Measurements from ENCODE around the gene MYEOV. TPM values are rescaled to one million over a fixed set of nuclear protein-coding genes. Genes with fewer than 3 reads are reported as not detected.

MYEOV gene
- total RNA-seq, 2 experiments from 2014 or later: not detected

DNA sequence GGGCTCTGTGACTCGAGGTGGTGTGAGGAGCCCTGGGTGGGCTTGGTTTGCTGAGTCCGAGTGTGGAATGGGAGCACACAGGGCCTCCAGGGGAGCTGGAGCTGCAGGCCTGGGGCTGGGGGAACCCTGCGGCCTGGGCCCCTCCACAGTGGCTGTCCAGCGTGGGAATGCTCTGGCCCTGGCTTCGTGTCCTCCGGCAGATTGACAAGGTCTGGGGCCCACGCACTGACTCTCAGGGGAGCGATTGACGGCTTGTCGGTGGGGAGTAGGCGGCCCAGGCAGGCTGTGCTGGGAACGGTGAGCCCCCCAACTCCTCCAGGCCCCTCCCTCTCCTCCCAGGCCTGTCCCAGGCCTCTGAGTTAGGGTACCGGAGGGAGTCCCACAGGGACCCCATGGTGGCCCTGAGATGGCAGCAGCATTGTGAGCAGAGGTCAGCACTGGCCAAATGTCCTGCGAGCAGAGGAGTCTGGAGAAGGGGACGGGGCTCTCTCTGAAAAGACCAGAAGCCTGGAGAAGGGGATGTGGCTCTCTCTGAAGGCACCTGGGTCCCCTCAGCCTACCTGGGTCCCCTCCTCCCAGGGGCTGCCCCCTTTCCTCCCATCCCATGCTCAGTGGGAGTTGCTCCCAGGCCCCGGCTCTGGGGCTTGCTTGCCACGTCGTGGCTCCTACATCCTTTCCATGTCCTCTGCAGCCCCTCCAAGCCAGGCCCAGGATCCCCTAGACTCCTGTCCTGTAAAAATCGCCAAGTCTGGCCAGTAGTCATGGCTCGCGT lies 23.8 kb upstream of the MYEOV start:
- ATAC-seq (no peak), DNase-seq (no peak)
- H3K27me3 Mint-ChIP-seq (ENCODE audit: low read depth): peaks cover 2% of the 10 kb centered on the region
- no peak overlapping the region for H3K27ac Mint-ChIP-seq
- no peaks in the 10 kb centered on the region for H3K36me3 Mint-ChIP-seq (ENCODE audit: low read depth)
- ChIA-PET CTCF (no interaction called here), POLR2A (no interaction called here)
- no peak overlapping the region for H3K4me3 Mint-ChIP-seq
- no peaks in the 10 kb centered on the region for H3K4me1 Mint-ChIP-seq (ENCODE audit: low read depth)
- H3K9me3 Mint-ChIP-seq (ENCODE audit: insufficient read depth): no peaks in the 10 kb centered on the region

DNA sequence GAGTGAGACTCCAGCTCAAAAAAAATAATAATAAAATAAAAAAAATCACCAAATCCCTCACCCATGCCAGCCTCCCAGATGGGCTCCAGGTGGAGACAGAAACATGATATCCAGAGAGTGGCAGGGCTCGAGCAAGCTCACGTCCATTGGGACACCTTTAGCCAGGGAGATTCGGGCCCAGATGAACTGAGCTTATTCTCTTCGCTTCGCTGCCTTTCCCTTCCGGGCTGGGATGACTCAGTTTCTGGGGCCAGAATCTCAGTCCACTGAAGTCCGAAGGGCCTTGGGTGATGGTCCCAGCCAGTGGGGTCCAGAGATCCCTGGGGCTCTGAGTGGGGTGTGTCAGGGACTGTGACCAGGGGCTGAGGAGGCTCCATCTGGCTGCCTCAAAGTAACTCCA lies 23.0 kb upstream of the MYEOV start:
- no peak overlapping the region for H3K4me3 Mint-ChIP-seq
- ChIA-PET POLR2A (no interaction called here), CTCF (no interaction called here)
- no peak overlapping the region for H3K27ac Mint-ChIP-seq
- no peaks in the 10 kb centered on the region for H3K9me3 Mint-ChIP-seq (ENCODE audit: insufficient read depth)
- H3K27me3 Mint-ChIP-seq (ENCODE audit: low read depth): peaks cover 4% of the 10 kb centered on the region
- ATAC-seq: no peak
- no peaks in the 10 kb centered on the region for H3K4me1 Mint-ChIP-seq (ENCODE audit: low read depth)
- no peaks in the 10 kb centered on the region for H3K36me3 Mint-ChIP-seq (ENCODE audit: low read depth)
- no peak for DNase-seq

DNA sequence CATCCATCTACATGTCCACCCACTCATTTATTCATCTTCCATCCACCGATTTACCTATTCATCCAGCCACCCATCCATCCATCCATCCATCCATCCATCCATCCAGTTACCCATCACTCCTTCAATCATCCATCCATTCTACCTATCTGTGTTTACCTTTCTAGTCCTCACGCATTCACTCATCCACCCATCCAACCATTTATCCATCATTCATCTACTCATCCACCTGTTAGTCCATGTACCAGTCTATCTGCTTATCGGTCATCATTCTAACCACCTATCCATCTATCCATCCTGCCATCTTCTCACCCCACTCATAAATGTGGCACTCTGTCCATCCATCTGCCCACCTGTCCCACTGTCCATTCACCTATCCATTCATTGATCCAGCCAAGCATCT lies 21.9 kb upstream of the MYEOV start:
- H3K9me3 Mint-ChIP-seq (ENCODE audit: insufficient read depth): no peaks in the 10 kb centered on the region
- DNase-seq (no peak), ATAC-seq (no peak)
- H3K36me3 Mint-ChIP-seq (ENCODE audit: low read depth): no peaks in the 10 kb centered on the region
- H3K4me1 Mint-ChIP-seq (ENCODE audit: low read depth): no peaks in the 10 kb centered on the region
- H3K27me3 Mint-ChIP-seq (ENCODE audit: low read depth): peaks cover 4% of the 10 kb centered on the region
- POLR2A ChIA-PET: no interaction called here
- CTCF ChIA-PET: no interaction called here
- no peak overlapping the region for H3K4me3 Mint-ChIP-seq
- no peak overlapping the region for H3K27ac Mint-ChIP-seq

DNA sequence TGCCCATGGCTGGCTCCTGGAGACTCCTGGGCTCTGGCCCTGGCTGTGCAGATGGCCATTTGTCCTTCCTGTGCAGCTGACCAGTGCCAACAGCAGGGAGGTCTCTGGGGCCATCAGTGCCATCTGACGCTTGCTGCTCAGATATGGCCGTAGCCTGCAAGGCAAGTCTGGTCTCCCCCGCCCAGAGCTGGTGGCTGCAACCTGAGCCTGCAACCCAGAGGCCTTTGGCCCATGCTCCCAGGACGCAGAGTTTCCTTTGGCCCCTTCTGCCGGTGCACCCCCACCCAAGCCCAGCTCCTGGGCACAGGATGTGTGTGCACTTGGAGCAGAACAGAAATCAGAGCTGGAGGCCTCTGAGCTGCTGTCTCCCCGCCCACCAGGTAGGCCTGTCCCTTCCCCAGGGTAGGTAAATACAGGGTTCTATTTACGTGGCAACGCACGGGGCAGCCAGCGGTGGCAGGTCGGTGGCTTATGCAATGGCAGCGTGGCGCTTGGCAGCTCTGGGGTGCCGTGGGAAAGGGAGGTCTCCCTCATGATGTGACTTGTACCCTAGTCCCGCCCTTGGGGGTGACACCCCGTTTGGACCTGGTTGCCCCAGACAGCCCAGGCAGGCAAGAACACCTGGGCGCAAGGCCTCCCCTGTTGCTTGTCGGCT lies 21.0 kb upstream of the MYEOV start:
- ChIA-PET POLR2A (no interaction called here), CTCF (no interaction called here)
- no peak overlapping the region for H3K27ac Mint-ChIP-seq
- H3K36me3 Mint-ChIP-seq (ENCODE audit: low read depth): no peaks in the 10 kb centered on the region
- no peak for ATAC-seq
- H3K27me3 Mint-ChIP-seq (ENCODE audit: low read depth): peaks cover 4% of the 10 kb centered on the region
- H3K9me3 Mint-ChIP-seq (ENCODE audit: insufficient read depth): no peaks in the 10 kb centered on the region
- no peak for DNase-seq
- H3K4me3 Mint-ChIP-seq: no peak overlapping the region
- H3K4me1 Mint-ChIP-seq (ENCODE audit: low read depth): no peaks in the 10 kb centered on the region

DNA sequence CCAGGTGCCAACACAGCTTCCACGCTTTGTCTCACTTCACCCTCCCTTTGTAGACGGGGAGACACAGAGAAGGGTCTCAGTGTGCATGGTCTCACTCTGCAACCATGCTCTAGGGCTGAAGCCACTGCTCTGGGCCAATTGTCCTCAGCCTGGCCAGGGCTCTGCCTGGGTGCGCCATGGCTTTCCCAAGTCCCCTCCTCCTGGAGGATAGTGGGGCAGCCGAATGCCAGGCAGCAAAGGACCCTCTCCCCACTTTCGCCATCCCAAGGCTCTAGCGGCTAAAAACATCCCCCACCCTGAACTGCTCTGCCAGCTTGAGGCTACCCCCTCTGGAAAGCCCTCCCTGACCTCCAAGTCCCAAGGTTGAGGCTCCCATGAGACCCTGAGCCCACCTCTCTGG lies 20.4 kb upstream of the MYEOV start:
- POLR2A ChIA-PET: no interaction called here

DNA sequence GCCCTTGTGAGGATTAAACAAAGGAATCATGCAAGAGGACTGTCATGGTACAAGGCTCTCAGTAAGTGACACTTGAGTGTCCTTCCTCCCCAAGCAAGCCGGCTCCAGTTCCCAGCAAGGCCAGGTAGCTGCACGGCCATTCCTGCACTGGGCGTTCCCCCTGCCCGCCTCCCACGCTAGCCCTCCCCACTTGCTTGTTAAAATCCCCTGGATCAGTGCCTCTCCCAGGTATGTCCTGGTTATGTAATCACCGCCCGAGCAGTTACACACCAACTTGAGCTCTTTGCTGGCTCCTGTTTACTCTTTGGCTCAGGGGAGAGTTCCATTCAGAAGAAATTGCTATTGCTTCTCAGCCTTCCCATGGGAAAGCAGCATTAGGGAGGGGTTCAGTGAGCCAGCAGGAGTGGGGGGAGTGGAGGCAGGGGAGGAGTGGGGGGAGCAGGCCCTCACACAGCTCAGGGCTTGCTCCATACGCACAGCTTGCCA lies 19.4 kb upstream of the MYEOV start:
- ATAC-seq (no peak), DNase-seq (no peak)
- POLR2A ChIA-PET: no interaction called here
- CTCF ChIA-PET: interaction anchor here (1.0 kb wide), 1 partner anchor 396 kb away, joined by 3 read pairs; no protein-coding TSS in a partner anchor
- H3K4me3 Mint-ChIP-seq: no peak overlapping the region
- H3K9me3 Mint-ChIP-seq (ENCODE audit: insufficient read depth): no peaks in the 10 kb centered on the region
- H3K36me3 Mint-ChIP-seq (ENCODE audit: low read depth): no peaks in the 10 kb centered on the region
- peaks cover 4% of the 10 kb centered on the region for H3K27me3 Mint-ChIP-seq (ENCODE audit: low read depth)
- H3K4me1 Mint-ChIP-seq (ENCODE audit: low read depth): no peaks in the 10 kb centered on the region
- H3K27ac Mint-ChIP-seq: no peak overlapping the region

More for the DNA sequence above, 20.4 kb upstream of the MYEOV start:
- Mint-ChIP-seq H3K36me3 (ENCODE audit: low read depth) (no peaks in the 10 kb centered on the region), H3K9me3 (ENCODE audit: insufficient read depth) (no peaks in the 10 kb centered on the region), H3K4me1 (ENCODE audit: low read depth) (no peaks in the 10 kb centered on the region), H3K27ac (no peak overlapping the region), H3K27me3 (ENCODE audit: low read depth) (peaks cover 4% of the 10 kb centered on the region), H3K4me3 (no peak overlapping the region)
- DNase-seq: no peak
- no peak for ATAC-seq
- CTCF ChIA-PET: interaction anchor here (1.0 kb wide), 1 partner anchor 397 kb away, joined by 3 read pairs; no protein-coding TSS in a partner anchor

DNA sequence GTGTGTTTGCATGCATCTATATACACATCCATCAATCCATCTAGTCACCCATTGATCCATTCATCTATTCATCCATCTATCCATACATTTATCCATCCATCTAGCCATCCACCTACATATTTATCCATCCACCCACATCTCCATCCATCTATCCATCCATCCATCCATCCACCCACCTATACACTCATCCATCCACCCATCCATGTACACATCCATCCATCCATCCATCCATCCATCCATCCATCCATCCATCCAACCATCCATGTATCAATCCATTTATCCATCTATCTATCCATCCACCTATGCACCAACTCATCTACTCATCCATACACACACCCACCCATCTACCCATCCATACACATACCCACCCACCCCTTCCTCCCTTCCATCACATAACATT lies 18.8 kb upstream of the MYEOV start:
- POLR2A ChIA-PET: no interaction called here
- Mint-ChIP-seq H3K27ac (no peak overlapping the region), H3K4me3 (no peak overlapping the region), H3K27me3 (ENCODE audit: low read depth) (peaks cover 4% of the 10 kb centered on the region), H3K9me3 (ENCODE audit: insufficient read depth) (no peaks in the 10 kb centered on the region), H3K36me3 (ENCODE audit: low read depth) (no peaks in the 10 kb centered on the region), H3K4me1 (ENCODE audit: low read depth) (no peaks in the 10 kb centered on the region)
- no peak for DNase-seq
- CTCF ChIA-PET: no interaction called here
- ATAC-seq: no peak

DNA sequence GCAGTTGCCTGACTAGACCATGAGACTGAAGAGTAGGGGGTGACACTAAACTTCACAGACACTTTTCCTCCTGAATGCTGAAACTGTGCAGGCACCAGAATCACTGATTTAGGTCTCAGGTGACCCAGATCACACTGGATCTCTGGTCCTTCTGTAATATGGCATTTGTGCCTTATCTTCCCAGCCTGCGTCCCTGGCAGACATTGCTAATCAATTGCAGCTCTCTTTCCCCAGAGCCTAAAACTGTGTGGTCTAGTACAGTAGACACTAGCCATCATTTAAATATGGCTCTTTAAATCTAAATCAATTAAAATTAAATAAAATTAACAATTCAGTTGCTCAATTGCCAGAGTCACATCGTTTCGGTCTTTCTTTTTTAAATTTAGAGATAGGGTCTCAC lies 17.8 kb upstream of the MYEOV start:
- ATAC-seq (no peak), DNase-seq (no peak)
- ChIA-PET POLR2A (no interaction called here), CTCF (no interaction called here)
- Mint-ChIP-seq H3K27ac (no peak overlapping the region), H3K4me1 (ENCODE audit: low read depth) (no peaks in the 10 kb centered on the region), H3K36me3 (ENCODE audit: low read depth) (no peaks in the 10 kb centered on the region), H3K27me3 (ENCODE audit: low read depth) (peaks cover 4% of the 10 kb centered on the region), H3K4me3 (no peak overlapping the region), H3K9me3 (ENCODE audit: insufficient read depth) (no peaks in the 10 kb centered on the region)

DNA sequence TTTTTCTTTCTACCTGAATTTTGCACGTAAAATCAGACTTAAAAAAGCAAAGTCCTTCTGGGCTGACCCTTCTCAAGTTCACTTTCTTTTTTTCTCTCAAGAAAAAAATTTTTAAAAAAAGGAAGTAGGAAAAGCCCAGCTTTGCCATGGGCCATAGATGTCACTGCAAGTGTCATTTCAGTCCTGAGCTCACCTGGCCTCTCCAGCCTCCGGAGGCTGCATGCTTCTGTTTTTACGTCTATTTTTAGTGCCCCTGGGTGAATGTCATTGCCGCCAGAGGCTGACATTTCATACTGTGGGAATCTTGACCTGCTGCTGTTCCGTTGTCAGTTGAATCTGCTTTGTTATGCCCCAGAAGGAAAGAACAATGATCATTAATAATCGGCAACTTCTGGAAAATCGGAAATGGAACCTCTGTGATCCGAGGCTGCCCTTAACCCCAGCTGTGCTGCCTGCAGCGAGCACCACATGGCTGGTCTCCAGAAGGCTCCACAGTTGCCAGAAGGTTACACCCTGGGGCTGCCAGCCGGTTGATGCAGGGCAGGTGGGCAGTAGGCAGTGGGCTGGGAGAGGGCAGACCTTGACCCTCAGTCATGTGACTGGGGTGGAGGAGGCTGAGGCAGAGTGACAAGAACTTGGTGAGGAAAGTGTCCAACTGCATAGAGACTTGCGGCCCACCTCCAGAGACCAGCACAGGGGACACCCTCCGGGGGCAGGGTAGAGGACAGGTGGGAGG lies 16.7 kb upstream of the MYEOV start:
- H3K27me3 Mint-ChIP-seq (ENCODE audit: low read depth): peaks cover 4% of the 10 kb centered on the region
- no peaks in the 10 kb centered on the region for H3K4me1 Mint-ChIP-seq (ENCODE audit: low read depth)
- DNase-seq: no peak
- no peak overlapping the region for H3K27ac Mint-ChIP-seq
- H3K36me3 Mint-ChIP-seq (ENCODE audit: low read depth): no peaks in the 10 kb centered on the region
- H3K9me3 Mint-ChIP-seq (ENCODE audit: insufficient read depth): no peaks in the 10 kb centered on the region
- H3K4me3 Mint-ChIP-seq: no peak overlapping the region
- ChIA-PET POLR2A (no interaction called here), CTCF (no interaction called here)
- no peak for ATAC-seq

DNA sequence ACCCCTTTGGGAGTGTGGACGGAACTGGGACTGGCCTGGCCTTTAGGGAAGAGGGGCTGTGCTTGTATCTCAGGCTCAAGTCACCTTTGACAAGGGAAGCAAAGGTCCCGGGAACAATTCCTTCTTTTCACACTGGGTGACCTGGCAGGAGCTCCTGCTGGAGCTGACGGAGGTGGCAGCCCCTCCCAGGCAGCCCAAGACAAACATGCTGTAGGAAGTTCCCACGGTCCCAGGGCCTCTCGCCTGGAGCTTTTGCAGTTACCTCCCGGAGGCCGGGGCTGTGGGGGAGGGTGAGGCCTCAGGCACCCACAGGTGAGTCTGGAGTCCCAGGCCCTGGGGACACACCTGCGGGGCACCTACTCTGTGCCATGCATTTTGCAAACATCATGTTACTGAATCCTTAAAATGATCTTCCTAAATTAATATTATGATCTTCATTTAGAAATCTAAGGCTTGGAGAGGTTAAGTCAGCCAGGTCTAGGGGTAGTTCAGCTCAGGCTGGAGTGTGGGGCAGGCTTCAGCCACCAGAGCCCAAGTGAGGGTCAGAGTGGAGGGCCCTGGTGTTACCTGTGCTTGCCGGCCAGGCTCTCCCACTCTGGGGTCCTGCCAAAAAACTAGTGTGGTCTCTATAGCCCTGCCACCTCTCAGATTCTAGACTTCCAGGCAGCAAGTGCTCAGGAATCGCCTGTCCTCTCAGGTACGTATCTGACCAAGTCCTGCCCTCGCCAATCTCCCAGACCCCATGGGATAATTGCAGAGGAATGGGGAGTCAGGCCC lies 15.7 kb upstream of the MYEOV start:
- Mint-ChIP-seq H3K4me3 (no peak overlapping the region), H3K4me1 (ENCODE audit: low read depth) (no peaks in the 10 kb centered on the region), H3K27me3 (ENCODE audit: low read depth) (peaks cover 4% of the 10 kb centered on the region), H3K27ac (no peak overlapping the region), H3K36me3 (ENCODE audit: low read depth) (no peaks in the 10 kb centered on the region), H3K9me3 (ENCODE audit: insufficient read depth) (no peaks in the 10 kb centered on the region)
- POLR2A ChIA-PET: no interaction called here
- ATAC-seq: no peak
- CTCF ChIA-PET: no interaction called here
- DNase-seq: no peak

DNA sequence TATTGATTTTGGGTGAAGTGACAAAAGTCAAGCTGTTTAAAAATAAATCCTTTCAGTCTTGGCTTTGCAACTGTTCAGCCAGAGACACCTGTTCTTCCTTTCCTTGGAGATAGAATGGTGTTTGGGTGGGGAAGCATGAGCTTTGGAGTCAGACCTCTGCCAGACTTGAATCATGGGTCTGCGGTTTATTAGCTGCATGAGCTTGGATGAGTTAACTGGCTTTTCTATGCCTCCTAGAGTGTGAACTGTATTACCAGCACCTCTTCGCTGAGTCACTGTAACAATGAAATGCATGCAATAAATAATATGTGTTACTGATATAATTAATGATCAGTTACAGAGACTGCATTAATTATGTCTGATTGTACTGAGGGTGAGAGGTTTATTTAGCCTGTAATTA lies 13.5 kb upstream of the MYEOV start:
- H3K27me3 Mint-ChIP-seq (ENCODE audit: low read depth): no peaks in the 10 kb centered on the region
- H3K4me3 Mint-ChIP-seq: no peak overlapping the region
- no peak overlapping the region for H3K27ac Mint-ChIP-seq
- no peaks in the 10 kb centered on the region for H3K36me3 Mint-ChIP-seq (ENCODE audit: low read depth)
- ATAC-seq: no peak
- ChIA-PET POLR2A (no interaction called here), CTCF (no interaction called here)
- H3K4me1 Mint-ChIP-seq (ENCODE audit: low read depth): no peaks in the 10 kb centered on the region
- DNase-seq: no peak
- no peaks in the 10 kb centered on the region for H3K9me3 Mint-ChIP-seq (ENCODE audit: insufficient read depth)

DNA sequence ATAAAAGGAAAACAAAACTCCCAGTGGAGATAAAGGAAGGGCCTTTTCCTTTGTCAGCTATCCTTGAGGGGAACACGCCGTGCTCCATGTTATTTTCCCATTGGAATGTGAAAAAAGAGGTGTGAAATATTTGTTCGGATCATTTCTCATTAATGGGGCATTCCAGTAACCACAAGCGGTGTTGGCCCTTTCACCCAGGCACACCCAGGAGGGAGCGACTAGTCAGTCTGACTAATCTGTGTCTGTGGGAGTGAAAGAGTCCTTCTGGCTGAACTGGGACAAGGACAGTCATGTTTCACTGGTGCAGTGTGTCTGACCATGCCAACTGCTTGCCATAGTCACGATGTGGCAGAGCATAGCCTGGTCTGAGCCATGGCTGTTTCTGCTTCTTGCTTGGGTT lies 13.0 kb upstream of the MYEOV start:
- no peaks in the 10 kb centered on the region for H3K9me3 Mint-ChIP-seq (ENCODE audit: insufficient read depth)
- H3K4me1 Mint-ChIP-seq (ENCODE audit: low read depth): no peaks in the 10 kb centered on the region
- no peaks in the 10 kb centered on the region for H3K27me3 Mint-ChIP-seq (ENCODE audit: low read depth)
- H3K36me3 Mint-ChIP-seq (ENCODE audit: low read depth): no peaks in the 10 kb centered on the region
- H3K4me3 Mint-ChIP-seq: no peak overlapping the region
- ChIA-PET POLR2A (no interaction called here), CTCF (no interaction called here)
- ATAC-seq: no peak
- no peak for DNase-seq
- no peak overlapping the region for H3K27ac Mint-ChIP-seq
